ENCODE results near the gene PCCB.
"Not testable (repeated sequence)": the region's sequence is repeated elsewhere in the genome, so short reads cannot be mapped to it uniquely, and the experiment has no call there.

The PCCB gene

GRCh38 chr3:136330900-136331299 lies 80.8 kb downstream of the PCCB start:
- no peak for DNase-seq

- no peak for DNase-seq
Observed at GRCh38 chr3:136332302-136332701, 82.2 kb downstream of the PCCB start.

DNA sequence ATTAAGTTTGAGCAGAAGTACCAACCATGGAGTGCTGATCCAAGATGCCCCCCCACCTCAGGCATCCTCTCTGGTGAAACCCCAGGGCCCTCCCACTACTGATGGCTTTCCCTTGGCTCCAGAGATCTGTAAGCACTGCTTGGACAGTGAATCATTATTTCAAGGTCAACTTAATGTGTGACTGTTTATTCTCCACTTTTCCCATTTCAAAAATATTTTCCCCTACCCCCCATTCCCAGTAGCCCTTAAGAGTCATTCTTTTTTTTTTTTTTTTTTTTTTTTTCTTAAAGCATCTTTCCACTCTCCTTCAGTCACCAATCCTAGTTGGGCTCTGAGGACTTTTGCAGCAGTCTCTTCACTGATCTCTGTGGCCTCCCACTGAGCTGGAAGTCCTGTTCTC lies 82.6 kb downstream of the PCCB start:
- DNase-seq = no peak

DNA sequence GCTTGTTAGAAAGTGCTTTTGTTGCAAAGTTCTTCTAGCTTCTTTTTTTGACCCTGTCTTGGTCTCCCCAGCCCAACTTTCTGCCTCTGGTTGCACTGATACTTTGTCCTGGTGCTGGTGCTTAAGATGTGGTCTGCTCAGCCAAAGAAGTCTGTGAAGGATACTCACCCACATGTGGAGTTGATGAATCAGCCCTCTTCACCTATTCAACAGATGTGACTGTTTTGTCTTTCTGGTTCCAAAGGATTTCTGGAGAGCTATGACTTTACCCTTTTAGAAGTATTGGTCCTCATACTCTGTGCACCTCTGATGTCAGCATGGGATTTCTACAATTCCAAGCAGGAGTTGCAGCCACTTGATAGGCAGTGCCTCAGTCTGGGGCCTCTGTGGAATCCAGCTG lies 84.1 kb downstream of the PCCB start:
- DNase-seq = no peak

- not testable (repeated sequence) for DNase-seq
Observed at GRCh38 chr3:136334726-136335125, 84.6 kb downstream of the PCCB start.

DNA sequence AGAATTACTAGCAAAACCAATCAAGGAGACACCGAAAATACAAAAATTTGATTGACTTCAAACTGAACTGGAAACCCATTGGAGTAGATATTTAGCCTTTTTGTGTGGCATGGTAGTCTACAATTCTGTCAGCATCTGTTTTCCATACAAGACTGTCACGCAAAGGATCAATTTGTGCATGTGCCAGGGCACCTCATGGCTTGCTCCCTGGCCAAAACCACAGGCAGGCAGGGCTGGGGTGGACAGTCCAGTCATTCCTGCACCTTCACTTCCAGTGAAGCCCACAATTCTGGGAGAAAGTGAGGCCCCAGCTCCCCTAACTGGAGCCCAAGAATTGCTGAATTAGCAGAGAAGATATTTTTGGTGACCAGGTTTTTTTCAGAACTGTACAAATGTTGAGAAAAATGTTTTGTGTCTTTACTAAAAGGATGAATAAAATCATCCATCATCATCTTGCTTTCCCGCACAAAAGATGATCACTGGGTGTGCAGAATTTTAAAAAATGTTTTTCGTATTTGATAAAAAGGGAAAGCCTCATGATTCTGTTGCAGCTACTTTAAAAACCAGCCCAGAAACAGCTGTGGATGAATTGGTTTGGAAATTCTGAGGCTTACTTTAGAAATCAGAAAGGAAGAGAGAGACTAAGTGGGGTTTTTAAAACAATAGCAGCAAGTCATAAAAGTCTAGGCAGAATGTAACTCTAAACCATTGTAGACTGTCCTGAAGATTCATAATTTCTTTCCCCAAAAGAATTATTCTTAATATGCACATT lies 86.4 kb downstream of the PCCB start:
- DNase-seq = no peak

- no peak for DNase-seq
Observed at GRCh38 chr3:136343446-136343845, 93.3 kb downstream of the PCCB start.

- no peak for DNase-seq
Observed at GRCh38 chr3:136343873-136344555, 93.9 kb downstream of the PCCB start.

DNA sequence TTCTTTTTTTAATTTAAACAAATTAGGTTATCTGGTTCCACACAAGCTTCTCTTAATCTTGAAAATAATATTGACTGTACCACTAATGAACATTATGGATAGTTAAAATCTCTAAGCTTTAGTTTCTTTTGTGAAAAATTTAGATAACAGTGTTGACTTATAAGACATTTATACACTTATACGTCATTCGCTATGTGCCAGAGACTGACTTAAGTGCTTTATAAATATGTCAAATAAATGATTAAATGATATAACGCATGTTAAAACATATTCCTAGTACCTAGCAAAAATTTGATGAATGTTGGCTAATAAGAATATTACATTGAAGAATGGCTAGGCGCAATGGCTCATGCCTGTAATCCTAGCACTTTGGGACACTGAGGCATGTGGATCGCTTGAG lies 96.3 kb downstream of the PCCB start:
- no peak for DNase-seq

GRCh38 chr3:136350132-136350531 lies 100.0 kb downstream of the PCCB start:
- DNase-seq = no peak

GRCh38 chr3:136350557-136350956 lies 100.4 kb downstream of the PCCB start:
- no peak for DNase-seq

GRCh38 chr3:136351351-136351750 lies 101.2 kb downstream of the PCCB start:
- DNase-seq = no peak

DNA sequence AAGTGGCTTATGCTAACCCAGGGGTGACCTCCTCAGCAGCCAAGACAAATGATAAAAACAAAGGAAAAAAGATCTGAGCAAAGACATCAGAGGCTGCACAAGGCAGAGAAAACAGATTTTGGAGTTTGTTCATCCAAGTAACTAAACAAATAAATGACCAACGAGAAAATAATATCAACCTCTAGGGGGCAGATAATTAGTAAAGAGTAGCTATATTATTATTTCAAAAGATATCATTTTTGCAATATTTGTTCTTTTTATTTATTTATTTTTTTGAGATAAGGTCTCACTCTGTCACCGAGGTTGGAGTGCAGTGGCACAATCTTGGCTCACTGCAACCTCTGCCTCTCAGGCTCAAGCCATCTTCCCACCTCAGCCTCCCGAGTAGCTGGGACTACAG lies 101.8 kb downstream of the PCCB start:
- DNase-seq = no peak

DNA sequence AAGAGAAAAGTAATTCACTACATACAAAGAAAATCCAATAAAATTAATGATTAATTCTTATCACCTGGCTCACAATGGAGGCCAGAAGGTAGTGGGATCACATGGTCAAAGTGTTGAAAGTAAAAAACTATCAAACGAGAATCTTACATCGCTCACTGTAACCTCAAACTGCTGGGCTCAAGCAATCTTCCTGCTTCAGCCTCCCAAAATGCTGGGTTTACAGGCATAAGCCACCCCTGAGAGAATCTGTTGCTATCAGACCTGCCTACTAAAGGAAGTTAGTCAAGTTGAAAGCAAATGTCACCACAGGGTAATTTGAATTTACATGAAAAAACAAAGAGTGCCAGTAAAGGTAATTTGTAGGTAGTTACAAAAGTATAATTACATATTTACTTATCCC lies 103.3 kb downstream of the PCCB start:
- DNase-seq = no peak

DNA sequence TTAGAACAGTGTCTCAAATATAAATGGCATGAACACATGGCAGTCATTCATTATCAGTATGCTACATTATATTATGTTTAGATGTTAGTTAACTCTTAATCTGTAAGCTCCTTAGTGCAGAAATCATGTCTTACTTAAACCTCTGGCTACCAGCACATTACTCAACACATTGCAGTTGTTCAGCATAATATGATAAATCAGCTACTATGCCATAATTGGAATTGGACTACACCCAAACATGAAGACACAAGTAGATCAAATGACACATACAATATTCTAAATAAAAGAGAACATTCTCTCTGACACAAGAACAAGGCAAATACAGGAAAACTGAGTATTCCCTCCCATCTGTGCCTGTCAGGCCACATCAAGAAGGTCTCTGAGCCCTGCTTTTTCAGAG lies 116.1 kb downstream of the PCCB start:
- DNase-seq = no peak

DNA sequence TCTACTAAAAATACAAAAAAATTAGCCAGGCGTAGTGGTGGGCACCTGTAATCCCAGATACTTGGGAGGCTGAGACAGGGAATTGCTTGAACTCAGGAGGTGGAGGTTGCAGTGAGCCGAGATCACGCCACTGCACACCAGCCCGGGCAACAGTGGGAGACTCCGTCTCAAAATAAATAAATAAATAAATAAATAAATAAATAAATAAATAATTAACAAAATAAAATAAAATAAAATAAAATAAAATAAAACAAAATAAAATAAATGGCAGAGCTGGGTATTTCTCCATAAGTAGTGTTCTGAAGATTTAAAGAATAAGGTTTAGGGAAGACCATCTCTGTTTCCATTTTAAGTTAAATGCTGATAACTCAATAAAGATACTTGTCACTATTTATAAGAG lies 125.7 kb downstream of the PCCB start:
- DNase-seq = not testable (repeated sequence)

DNA sequence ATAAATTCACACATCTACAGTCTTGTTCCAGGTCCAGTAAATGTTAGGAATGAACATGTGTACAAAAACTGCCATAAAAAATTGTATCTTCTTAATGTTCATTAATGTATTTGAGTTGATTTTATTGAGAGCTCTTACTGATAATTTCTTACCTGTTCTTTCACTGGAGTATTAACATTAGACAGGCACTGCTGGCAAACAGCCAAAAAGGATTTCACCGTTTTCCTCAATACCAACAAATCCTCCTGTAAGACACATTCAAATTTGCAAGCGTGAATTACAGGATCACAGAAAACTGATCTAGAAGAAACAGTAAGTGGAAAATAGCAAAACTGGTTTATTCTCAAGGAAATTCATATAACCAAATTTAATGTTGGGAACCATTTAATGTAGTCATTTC lies 127.4 kb downstream of the PCCB start:
- DNase-seq = no peak

DNA sequence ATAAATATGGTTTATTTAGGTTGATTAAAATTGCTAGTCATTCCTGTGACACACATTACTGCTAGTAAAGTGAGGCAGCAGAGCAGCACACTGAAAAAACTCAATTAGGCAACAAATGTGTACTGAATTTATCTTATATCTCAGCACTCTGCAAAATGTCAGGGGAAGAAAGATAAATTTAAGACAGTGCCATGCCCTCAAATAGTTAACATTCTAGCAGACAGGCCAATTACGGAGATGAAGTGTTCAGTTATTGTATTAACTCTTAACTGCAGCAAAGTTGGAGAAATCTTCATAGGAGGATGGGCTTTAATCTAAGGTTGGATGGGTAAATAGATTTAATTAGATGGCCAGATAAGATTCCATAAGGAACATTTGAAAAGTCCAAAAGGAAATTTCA lies 127.9 kb downstream of the PCCB start:
- no peak for DNase-seq

Data from NCI-H1092 (cell line).